GM18873 (cell line): ENCODE data around the gene OMP.

ENCODE experiments used
- ATAC-seq: cut with Tn5 transposase; IDR thresholded peaks from one replicate; pipeline ENCODE4 v1.9.1; 2021; ENCODE audit warnings: mild to moderate bottlenecking, moderate library complexity, moderate number of reproducible peaks; ENCODE audit not compliant: unreplicated experiment, low FRiP score

The OMP gene

GRCh38 chr11:77100166-77101042 lies 2.2 kb upstream of the OMP start:
- no peak for ATAC-seq

- no peak for ATAC-seq
Measured at GRCh38 chr11:77101043-77101537, 1.6 kb upstream of the OMP start.

GRCh38 chr11:77103319-77103718 lies 679 bp downstream of the OMP start:
- no peak for ATAC-seq

GRCh38 chr11:77104727-77105126 lies 2.1 kb downstream of the OMP start:
- ATAC-seq: no peak

GRCh38 chr11:77106321-77106720 lies 3.7 kb downstream of the OMP start:
- no peak for ATAC-seq

- no peak for ATAC-seq
Measured at GRCh38 chr11:77106759-77107158, 4.1 kb downstream of the OMP start.

- no peak for ATAC-seq
Measured at GRCh38 chr11:77107950-77108349, 5.3 kb downstream of the OMP start.

- no peak for ATAC-seq
Measured at GRCh38 chr11:77108436-77108835, 5.8 kb downstream of the OMP start.

- ATAC-seq: no peak
Measured at GRCh38 chr11:77109236-77110019, 6.8 kb downstream of the OMP start.

GRCh38 chr11:77110836-77111235 lies 8.2 kb downstream of the OMP start:
- ATAC-seq: no peak

- ATAC-seq: no peak
Measured at GRCh38 chr11:77111277-77111676, 8.6 kb downstream of the OMP start.

- no peak for ATAC-seq
Measured at GRCh38 chr11:77111946-77112345, 9.3 kb downstream of the OMP start.

- no peak for ATAC-seq
Measured at GRCh38 chr11:77112641-77113381, 10.2 kb downstream of the OMP start.

- ATAC-seq: no peak
Measured at GRCh38 chr11:77113382-77114088, 10.9 kb downstream of the OMP start.

GRCh38 chr11:77114089-77114463 lies 11.4 kb downstream of the OMP start:
- ATAC-seq: no peak

- ATAC-seq: no peak
Measured at GRCh38 chr11:77115181-77115611, 12.6 kb downstream of the OMP start.

- ATAC-seq: no peak
Measured at GRCh38 chr11:77115956-77116355, 13.3 kb downstream of the OMP start.

- no peak for ATAC-seq
Measured at GRCh38 chr11:77117492-77117891, 14.9 kb downstream of the OMP start.

- no peak for ATAC-seq
Measured at GRCh38 chr11:77118086-77118485, 15.4 kb downstream of the OMP start.

- no peak for ATAC-seq
Measured at GRCh38 chr11:77118971-77119370, 16.3 kb downstream of the OMP start.
